Hematopoietic multipotent progenitor cell treated with erythropoietin and hydrocortisone succinate and interleukin-3 and kit ligand, for 15 days (in vitro differentiated cells): ENCODE results near the gene TRIM56.
A peak's percentile ranks its signal among the peaks of the same experiment; 100 is the strongest.
"Not testable (repeated sequence)": the region's sequence is repeated elsewhere in the genome, so short reads cannot be mapped to it uniquely, and the experiment has no call there.

Source experiments
- DNase-seq: peaks from one replicate; pipeline ENCODE4 v3.0.0-alpha.2; 2015; ENCODE audit warnings: low spot score

The TRIM56 gene

GRCh38 chr7:101113140-101113539, 27.9 kb downstream of the TRIM56 start:
- DNase-seq, result not testable (repeated sequence)

GRCh38 chr7:101113836-101114235, 28.6 kb downstream of the TRIM56 start:
- DNase-seq, result no peak

GRCh38 chr7:101114492-101114891, 29.2 kb downstream of the TRIM56 start:
- DNase-seq, result no peak

GRCh38 chr7:101115215-101115614, 29.9 kb downstream of the TRIM56 start:
- DNase-seq, result no peak

GRCh38 chr7:101116898-101117297, 31.6 kb downstream of the TRIM56 start:
- DNase-seq, result no peak

GRCh38 chr7:101118856-101119255, 33.6 kb downstream of the TRIM56 start:
- no peak for DNase-seq

GRCh38 chr7:101119876-101120275, 34.6 kb downstream of the TRIM56 start:
- DNase-seq, result no peak

- no peak for DNase-seq
These were observed 35.0 kb downstream of the TRIM56 start for GRCh38 chr7:101120315-101120714.

- DNase-seq, result not testable (repeated sequence)
These were observed 36.3 kb downstream of the TRIM56 start for GRCh38 chr7:101121631-101121990.

GRCh38 chr7:101121991-101122932, 37.0 kb downstream of the TRIM56 start:
- DNase-seq, result no peak

- DNase-seq, result no peak
These were observed 37.8 kb downstream of the TRIM56 start for GRCh38 chr7:101122933-101123702.

- no peak for DNase-seq
These were observed 38.4 kb downstream of the TRIM56 start for GRCh38 chr7:101123703-101124068.

- no peak for DNase-seq
These were observed 39.2 kb downstream of the TRIM56 start for GRCh38 chr7:101124376-101125056.

- no peak for DNase-seq
These were observed 40.8 kb downstream of the TRIM56 start for GRCh38 chr7:101125989-101126650.

- DNase-seq, result peak; percentile 29
These were observed 41.6 kb downstream of the TRIM56 start, which contains the start of gene SERPINE1 for GRCh38 chr7:101126651-101127459. Gene SERPINE1, plus strand, starts transcription at chr7:101127104. Its CDS starts 1,290 bp downstream, at chr7:101128394.

GRCh38 chr7:101127460-101128039, 42.3 kb downstream of the TRIM56 start:
- DNase-seq, result no peak

- no peak for DNase-seq
These were observed 43.0 kb downstream of the TRIM56 start for GRCh38 chr7:101128040-101128834.

GRCh38 chr7:101129603-101130117, 44.4 kb downstream of the TRIM56 start:
- no peak for DNase-seq
